Measurements from ENCODE around the gene LIPM. TPM values are rescaled to one million over a fixed set of nuclear protein-coding genes. Genes with fewer than 3 reads are reported as not detected.

Gene LIPM
- total and polyA plus RNA-seq, 2 of the 13 experiments (the other 11 are each of a cell fraction or from before 2014, with no cell fraction given) = not detected

DNA sequence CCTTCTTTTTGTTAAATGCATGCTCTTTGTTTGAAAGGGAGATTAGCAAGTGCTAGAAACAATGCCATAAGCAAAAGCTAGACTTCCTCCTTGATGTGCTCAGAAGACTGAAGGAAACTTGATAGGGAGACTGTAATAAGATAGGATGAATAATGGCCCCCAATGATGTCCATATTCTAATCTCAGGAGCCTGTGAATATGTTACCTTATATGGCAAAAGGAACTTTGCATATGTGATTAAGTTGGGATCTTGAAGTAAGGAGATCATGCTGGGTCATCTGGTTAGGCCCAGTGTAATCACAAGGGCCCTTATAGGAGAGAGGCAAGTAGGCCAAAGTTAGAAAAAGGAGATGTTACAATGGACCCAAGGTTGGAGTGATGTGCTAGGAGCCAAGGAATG, 13.6 kb upstream of the LIPM start (continued):
- TF ChIP-seq ZNF768 (CRISPR knock-in tag; IDR thresholded peaks at IDR 0.05) (no peak), ZNF557 (CRISPR knock-in tag; IDR thresholded peaks at IDR 0.05) (no peak), FOXP1 (IDR thresholded peaks at IDR 0.05) (no peak), FOXP1 (CRISPR knock-in tag; IDR thresholded peaks at IDR 0.05) (no peak), SP1 (IDR thresholded peaks at IDR 0.05) (no peak), SP1 (CRISPR knock-in tag; IDR thresholded peaks at IDR 0.05) (no peak), ZC3H13 (CRISPR knock-in tag; IDR thresholded peaks at IDR 0.05) (no peak), ZNF577 (CRISPR knock-in tag; IDR thresholded peaks at IDR 0.05; ENCODE audit: borderline replicate concordance, low read depth) (no peak), KDM6A (CRISPR knock-in tag; IDR thresholded peaks at IDR 0.05; ENCODE audit: low read depth) (no peak), ZNF333 (CRISPR knock-in tag; IDR thresholded peaks at IDR 0.05; ENCODE audit: borderline replicate concordance) (no peak)
- TF ChIP-seq, protein P1, sequence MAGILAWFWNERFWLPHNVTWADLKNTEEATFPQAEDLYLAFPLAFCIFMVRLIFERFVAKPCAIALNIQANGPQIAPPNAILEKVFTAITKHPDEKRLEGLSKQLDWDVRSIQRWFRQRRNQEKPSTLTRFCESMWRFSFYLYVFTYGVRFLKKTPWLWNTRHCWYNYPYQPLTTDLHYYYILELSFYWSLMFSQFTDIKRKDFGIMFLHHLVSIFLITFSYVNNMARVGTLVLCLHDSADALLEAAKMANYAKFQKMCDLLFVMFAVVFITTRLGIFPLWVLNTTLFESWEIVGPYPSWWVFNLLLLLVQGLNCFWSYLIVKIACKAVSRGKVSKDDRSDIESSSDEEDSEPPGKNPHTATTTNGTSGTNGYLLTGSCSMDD (CRISPR knock-in tag; IDR thresholded peaks at IDR 0.05) = no peak

DNA sequence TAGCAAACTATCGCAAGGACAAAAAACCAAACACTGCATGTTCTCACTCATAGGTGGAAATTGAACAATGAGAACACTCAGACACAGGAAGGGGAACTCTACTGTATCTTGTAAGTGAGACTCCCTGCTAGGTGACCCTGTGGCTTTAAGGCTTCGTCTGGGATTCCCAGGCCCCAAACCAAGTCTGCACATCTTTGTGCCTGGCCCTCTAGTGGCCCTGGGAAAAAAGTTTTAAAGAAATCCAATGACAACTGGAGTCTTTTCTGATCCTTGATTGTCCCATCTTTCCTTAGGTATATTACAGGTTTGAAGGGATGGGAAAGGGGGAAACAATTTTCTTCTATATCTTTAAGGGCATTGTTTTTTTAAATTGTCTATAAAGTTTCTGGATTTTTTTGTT, 10.6 kb upstream of the LIPM start:
- no peak overlapping the region for H3K4me3 ChIP-seq (replicated peaks in 1 of 3; ENCODE audit: insufficient read depth in 1 of 3, low read depth in 2 of 3, low read length in 3 of 3)
- BruUV-seq (replicated peaks) = no TSS peak
- intact Hi-C loops (cut with micrococcal nuclease; ENCODE audit: unreplicated experiment) (loop anchor here (1.0 kb wide), 2 partner anchors 104 kb away; no protein-coding TSS in a partner anchor), in situ Hi-C loops (cut with HindIII; ENCODE audit: extremely low pct_ligation_motif_present, low pct_unique_long_range_greater_than_20kb) (no loop called here)
- no peaks in the 10 kb centered on the region for H3K9me3 ChIP-seq (ENCODE audit: low read length)
- DNase-seq (ENCODE audit: low spot score) (peak; percentile 8), ATAC-seq (peak; percentile 79), FAIRE-seq (peak; percentile 53)
- H3K79me2 ChIP-seq (ENCODE audit: insufficient read depth, low read length) = no peaks in the 10 kb centered on the region
- H3K27me3 ChIP-seq (ENCODE audit: control insufficient read depth in 1 of 2, insufficient read depth in 2 of 2, low read length in 2 of 2) = no peaks in the 10 kb centered on the region
- 47% methylated on average over 2 of the region's 2 CpGs for WGBS (ENCODE audit: low lambda C conversion rate)
- no peaks in the 10 kb centered on the region for H4K20me1 ChIP-seq (ENCODE audit: insufficient read depth, low read length)
- H3K4me2 ChIP-seq (ENCODE audit: low read depth, low read length) = no peak overlapping the region
- ChIA-PET POLR2A (no interaction called here), CTCF (ENCODE audit: low intra/inter-chr PET ratio, low total read pairs) (interaction anchor here (1.2 to 1.5 kb wide), 2 partner anchors 104 to 227 kb away, joined by 3 to 7 read pairs; no protein-coding TSS in a partner anchor)
- no peak overlapping the region for H3K9ac ChIP-seq (ENCODE audit: insufficient read depth, low read depth, low read length)
- no peak overlapping the region for H2AFZ ChIP-seq (ENCODE audit: low read length)
- no peaks in the 10 kb centered on the region for H3K36me3 ChIP-seq (replicated peaks in 1 of 2; ENCODE audit: control insufficient read depth in 1 of 2, insufficient read depth in 2 of 2, low read length in 2 of 2)
- no peak overlapping the region for H3K27ac ChIP-seq (ENCODE audit: extremely low read length, insufficient read depth, low read length)
- H3K4me1 ChIP-seq (ENCODE audit: insufficient read depth, low read length) = no peaks in the 10 kb centered on the region
- no peak for TF ChIP-seq ZZZ3 (CRISPR knock-in tag; IDR thresholded peaks at IDR 0.05; ENCODE audit: borderline replicate concordance)
- TF ChIP-seq, protein P2, sequence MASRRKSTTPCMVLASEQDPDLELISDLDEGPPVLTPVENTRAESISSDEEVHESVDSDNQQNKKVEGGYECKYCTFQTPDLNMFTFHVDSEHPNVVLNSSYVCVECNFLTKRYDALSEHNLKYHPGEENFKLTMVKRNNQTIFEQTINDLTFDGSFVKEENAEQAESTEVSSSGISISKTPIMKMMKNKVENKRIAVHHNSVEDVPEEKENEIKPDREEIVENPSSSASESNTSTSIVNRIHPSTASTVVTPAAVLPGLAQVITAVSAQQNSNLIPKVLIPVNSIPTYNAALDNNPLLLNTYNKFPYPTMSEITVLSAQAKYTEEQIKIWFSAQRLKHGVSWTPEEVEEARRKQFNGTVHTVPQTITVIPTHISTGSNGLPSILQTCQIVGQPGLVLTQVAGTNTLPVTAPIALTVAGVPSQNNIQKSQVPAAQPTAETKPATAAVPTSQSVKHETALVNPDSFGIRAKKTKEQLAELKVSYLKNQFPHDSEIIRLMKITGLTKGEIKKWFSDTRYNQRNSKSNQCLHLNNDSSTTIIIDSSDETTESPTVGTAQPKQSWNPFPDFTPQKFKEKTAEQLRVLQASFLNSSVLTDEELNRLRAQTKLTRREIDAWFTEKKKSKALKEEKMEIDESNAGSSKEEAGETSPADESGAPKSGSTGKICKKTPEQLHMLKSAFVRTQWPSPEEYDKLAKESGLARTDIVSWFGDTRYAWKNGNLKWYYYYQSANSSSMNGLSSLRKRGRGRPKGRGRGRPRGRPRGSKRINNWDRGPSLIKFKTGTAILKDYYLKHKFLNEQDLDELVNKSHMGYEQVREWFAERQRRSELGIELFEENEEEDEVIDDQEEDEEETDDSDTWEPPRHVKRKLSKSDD (CRISPR knock-in tag; IDR thresholded peaks at IDR 0.05; ENCODE audit: low read depth) = no peak
- no peak for TF ChIP-seq FOXM1 (CRISPR knock-in tag; IDR thresholded peaks at IDR 0.05)
- no peak for TF ChIP-seq ZNF337 (CRISPR knock-in tag; IDR thresholded peaks at IDR 0.05; ENCODE audit: borderline replicate concordance, low read depth)
- no peak for TF ChIP-seq CAMTA2 (CRISPR knock-in tag; IDR thresholded peaks at IDR 0.05; ENCODE audit: borderline replicate concordance)
- TF ChIP-seq, protein P3, sequence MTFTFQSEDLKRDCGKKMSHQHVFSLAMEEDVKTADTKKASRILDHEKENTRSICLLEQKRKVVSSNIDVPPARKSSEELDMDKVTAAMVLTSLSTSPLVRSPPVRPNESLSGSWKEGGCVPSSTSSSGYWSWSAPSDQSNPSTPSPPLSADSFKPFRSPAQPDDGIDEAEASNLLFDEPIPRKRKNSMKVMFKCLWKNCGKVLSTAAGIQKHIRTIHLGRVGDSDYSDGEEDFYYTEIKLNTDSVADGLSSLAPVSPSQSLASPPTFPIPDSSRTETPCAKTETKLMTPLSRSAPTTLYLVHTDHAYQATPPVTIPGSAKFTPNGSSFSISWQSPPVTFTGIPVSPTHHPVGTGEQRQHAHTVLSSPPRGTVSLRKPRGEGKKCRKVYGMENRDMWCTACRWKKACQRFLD (CRISPR knock-in tag; IDR thresholded peaks at IDR 0.05; ENCODE audit: borderline replicate concordance) = no peak
- TF ChIP-seq, protein P4, sequence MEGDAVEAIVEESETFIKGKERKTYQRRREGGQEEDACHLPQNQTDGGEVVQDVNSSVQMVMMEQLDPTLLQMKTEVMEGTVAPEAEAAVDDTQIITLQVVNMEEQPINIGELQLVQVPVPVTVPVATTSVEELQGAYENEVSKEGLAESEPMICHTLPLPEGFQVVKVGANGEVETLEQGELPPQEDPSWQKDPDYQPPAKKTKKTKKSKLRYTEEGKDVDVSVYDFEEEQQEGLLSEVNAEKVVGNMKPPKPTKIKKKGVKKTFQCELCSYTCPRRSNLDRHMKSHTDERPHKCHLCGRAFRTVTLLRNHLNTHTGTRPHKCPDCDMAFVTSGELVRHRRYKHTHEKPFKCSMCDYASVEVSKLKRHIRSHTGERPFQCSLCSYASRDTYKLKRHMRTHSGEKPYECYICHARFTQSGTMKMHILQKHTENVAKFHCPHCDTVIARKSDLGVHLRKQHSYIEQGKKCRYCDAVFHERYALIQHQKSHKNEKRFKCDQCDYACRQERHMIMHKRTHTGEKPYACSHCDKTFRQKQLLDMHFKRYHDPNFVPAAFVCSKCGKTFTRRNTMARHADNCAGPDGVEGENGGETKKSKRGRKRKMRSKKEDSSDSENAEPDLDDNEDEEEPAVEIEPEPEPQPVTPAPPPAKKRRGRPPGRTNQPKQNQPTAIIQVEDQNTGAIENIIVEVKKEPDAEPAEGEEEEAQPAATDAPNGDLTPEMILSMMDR (CRISPR knock-in tag; IDR thresholded peaks at IDR 0.05) = peak; percentile 45
- no peak for TF ChIP-seq ZSCAN22 (CRISPR knock-in tag; IDR thresholded peaks at IDR 0.05)
- peak; percentile 13; the same call in 1 of the 2 replicates for TF ChIP-seq SMC3 (IDR thresholded peaks at IDR 0.05; ENCODE audit: low read length)
